Stomach (tissue), 4 donors: ENCODE data around the gene ANKRD30A.

Source experiments
- CTCF ChIP-seq, 7 experiments: fragments of 450-650 bp in 4 of 7; fragments of 200-600 bp in 3 of 7; sonication (generic) in 3 of 7; IDR thresholded peaks; one replicate each; pipeline ENCODE4 v1.5.1; 2016 to 2019; ENCODE audit warnings: antibody characterized with exemption in 7 of 7, control low read depth in 2 of 7, mild to moderate bottlenecking in 1 of 7
- POLR2A ChIP-seq, 4 donors: fragments of 450-650 bp; IDR thresholded peaks; one replicate each; pipeline ENCODE4 v1.6.1; 2016; ENCODE audit warnings: antibody characterized with exemption in 4 of 4, control low read depth in 2 of 4, mild to moderate bottlenecking in 1 of 4, moderate library complexity in 1 of 4

- TF ChIP-seq POLR2A (IDR thresholded peaks at IDR 0.05) (no peak), CTCF (IDR thresholded peaks at IDR 0.05) (no peak)
Measured at GRCh38 chr10:37263304-37263703, 137.9 kb downstream of the ANKRD30A start.
